NCI-H526 treated with DMSO at 0.1 percent for 48 hours (cell line): ENCODE measurements around the gene EZH2.

Source experiments
- DNase-seq: peaks from one replicate; lab custom pipeline; 2025; lab: John Stamatoyannopoulos, UW

EZH2 gene

DNA sequence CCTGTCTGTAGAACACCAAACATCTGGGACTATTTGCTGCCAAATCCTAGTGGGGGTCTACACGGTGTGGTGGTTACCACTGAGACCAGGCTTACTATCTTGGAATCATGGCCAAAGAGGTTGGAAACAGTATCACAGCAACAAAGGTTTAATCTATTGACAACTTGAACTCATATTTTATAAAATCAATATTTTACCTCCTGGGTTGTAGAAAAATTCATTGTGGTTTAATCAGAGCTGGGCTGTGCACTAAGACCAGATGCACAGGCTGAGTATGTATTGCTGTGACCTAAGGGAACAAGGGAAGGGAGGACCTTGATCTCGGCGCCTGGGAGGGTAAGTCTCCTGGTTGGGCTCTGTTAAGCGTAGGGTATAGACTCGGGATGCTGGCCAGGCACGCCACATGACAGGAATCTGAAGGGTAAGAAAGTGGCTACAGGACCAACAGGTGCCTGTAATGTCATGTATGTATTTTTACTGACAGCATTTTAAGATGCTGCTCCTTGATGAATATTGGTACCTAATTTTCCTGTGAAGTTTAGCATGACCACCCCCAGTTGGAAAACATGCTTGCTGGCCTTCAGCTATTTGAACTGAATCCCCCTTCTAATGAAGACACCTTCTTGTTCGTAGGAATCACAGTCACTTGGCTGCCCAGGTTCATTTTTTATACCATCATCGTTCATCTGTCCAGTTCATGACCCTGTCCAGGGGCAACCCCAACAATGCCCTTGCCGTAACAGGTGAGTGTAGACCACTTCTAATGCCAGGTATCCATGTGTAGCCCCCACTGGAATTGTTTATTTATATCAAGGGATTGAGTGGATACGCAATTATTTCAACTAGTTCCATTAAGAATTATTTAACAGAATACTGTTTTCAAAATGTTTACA, 79.5 kb downstream of the EZH2 start:
- DNase-seq = no peak

DNA sequence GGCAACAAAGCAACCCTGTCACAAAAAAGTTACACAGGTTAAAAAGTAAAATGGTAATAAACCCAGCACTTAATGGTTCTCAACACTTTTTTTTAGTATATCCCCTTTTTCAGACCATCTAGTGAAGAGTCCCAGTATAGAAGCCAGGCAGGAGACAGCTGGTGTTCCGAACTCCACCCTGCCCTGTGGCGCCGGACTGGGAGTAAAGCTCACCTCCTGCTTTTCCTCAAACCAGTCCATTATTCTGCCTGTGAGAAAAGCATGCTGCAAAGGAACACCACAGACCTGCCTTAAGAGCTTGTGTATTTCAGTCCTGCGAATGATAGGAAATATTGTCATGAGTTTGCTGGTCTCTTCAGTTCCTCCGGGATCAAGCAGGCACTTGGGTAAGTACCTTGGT, 81.0 kb downstream of the EZH2 start:
- no peak for DNase-seq

DNA sequence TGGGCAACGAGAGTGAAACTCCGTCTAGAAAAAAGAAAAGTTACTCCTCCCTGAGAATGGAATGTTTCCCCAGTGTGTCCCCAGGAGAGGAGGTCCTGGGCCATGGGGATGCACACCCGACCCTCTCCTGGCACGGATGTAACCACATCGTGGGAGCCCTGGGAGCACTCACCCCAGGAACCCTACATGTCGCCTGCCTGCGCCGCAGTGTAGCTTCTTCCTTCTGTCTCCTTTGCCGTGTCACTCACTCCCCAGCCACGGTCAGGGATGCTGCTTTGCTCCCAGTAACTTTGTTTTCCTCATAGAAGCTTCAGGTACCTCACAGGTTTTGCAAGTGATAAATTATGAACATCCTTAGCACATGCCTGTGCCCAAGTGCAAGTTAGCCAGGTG, 82.0 kb downstream of the EZH2 start:
- DNase-seq = no peak

DNA sequence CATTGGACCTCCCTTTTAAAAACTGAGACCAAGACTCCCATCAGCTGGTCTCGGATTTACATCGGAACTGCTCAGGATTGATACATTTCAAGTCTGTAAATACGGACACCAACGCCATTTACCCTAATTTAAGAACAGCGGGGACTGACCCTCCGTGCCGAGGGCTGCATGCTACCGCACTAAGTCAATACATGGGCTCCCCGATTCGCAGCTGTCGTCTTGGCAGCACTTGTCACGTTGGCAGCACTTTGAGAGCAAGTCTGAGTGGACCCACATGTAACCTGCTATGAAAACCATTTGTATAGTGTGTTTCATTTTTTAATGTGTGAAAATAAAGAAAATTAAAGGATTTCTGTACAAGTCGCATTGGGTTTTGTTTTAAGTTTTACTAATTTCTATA, 83.4 kb downstream of the EZH2 start:
- no peak for DNase-seq

DNA sequence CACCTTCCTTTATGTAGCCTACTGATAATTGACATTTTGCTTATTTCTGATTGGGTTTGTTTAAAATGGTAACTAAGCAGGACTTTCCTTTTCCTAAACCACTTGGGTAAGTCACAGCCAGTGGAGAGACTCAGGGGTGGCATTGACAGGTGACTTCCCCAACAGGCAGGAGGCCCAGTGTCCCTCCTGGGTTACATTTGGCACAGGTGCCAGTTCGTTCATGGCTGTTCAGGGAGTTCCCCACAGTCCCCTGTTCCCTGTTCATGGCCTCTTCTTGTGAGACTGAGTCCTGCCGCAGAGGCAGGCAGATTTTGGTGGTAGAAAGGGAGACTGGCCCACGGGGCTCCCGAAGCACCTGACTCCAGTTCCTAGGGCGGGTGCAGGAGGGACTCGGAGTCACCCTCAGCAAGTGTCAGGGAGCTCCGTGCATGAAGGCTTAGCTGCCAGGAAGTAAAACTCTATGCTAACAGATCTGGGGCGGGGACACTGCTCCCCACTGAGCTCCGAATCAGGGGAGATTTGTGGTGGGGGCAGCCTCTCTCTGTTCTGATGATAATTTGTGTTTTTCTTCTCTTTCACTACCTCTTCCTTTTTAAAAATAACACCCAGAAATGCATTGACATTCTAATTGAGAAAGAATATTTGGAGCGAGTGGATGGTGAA, 84.1 kb downstream of the EZH2 start:
- no peak for DNase-seq

DNA sequence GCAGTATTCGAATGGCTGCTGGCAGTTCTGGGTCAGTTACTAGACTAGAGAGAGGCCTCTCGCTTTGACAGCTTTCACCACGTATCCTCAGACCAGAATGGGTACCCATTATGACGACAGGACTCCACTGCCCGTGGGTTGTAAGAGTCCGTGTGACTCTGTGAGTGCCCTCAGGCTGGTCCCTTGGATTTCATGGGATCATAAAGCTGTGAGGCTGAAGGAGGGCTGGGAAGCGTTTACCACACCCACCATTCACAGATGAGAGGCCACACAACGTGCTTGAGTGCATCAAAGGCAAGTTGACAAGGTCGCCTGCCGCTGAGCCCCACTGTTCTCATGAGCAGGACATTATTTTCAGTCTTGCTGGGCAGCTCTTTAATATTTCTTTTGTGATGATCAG, 87.2 kb downstream of the EZH2 start:
- no peak for DNase-seq

DNA sequence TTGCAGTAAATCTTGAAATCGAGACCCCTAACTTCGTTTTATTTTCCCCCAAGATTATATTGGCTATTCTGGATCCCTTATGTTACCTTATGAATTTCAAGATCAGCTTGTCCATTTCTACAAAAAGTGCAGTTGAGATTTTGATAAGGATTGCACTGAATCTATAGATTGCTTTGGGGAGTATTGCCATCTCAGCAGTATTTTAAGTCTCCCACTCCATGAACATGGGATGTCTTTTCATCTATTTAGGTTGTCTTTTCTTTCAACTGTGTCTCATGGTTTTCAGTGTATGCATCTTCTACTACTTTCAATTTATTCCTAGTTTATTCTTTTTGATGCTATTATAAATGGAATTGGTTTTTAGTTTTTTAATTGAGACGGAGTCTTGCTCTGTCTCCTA, 89.6 kb downstream of the EZH2 start:
- no peak for DNase-seq

DNA sequence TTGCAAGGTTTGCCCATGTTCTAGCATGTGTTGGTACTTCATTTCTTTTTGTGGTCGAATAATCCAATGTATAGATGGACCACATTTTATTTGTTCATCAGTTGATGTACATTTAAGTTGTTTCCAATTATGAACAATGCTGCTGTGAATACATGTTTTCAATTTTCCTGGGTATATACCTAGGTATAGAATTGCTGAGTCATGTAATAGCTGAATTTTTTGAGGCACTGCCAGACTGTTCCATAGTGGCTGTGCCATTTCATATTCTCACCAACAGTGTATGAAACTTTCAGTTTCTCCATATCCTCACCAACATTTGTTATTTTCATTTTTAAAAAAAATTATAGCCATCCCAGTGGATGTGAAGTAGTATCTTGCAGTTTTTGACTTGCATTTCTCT, 90.5 kb downstream of the EZH2 start:
- no peak for DNase-seq

DNA sequence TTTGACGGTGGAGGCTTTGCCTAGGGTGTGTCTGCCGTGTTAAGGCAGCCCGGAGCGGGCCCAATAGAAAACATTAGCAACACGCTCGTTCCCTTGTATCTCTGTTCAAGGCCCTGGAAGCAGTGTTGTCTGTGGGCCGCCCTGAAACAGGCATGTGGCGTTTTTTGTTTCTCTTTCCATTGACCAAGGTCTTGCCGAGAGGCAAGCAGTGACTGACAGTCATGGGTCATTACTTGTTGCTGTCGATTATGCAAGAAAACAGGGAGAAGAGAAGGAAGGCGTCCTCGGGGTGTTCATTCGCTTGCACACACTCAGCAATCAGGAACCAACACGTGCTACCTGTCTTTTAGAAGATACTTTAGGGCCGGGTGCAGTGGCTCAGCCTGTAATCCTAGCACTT, 92.5 kb downstream of the EZH2 start:
- no peak for DNase-seq

DNA sequence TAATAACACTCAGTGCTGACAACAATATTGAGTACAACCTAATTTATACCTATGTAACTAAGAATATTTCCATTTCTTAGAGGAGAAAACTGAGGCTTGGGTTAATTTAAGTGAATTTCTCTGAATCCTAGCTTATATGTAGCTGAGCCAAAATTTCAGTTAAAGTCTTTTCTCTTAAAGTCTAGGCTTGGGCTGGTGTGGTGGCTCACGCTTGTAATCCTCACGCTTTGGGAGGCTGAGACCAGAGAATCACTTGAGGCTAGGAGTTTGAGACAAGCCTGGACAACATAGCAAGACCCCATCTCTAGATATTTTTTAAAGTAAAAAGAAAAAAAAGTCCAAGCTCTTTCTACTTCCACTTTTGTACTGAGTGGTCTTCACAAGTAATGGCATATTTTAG, 93.2 kb downstream of the EZH2 start:
- no peak for DNase-seq

DNA sequence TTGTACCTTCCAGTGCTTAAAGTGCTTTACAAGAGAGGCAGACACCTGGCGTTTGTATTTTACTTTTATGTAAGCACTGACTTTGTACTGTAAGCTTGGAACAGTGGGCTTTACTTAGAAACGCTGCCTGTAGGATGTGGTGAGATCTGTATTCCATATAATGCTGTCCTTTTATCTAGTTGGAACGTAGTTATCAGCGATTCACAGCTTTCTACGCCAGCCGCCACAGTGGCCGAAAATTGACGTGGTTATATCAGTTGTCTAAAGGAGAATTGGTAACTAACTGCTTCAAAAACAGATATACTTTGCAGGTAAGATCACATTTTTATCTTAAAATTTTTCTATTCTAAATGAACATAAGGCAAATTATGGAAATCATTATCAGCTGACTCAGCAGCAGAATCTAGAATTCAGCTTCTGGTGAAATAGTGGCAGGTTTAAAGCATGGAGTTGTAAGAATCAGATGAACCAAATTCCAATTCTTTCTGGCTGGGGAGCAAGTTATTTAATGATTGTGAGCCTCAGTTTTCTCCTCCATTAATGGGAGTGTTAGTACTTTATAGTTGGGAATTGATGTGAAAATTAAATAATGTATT, 93.9 kb downstream of the EZH2 start:
- DNase-seq = no peak

DNA sequence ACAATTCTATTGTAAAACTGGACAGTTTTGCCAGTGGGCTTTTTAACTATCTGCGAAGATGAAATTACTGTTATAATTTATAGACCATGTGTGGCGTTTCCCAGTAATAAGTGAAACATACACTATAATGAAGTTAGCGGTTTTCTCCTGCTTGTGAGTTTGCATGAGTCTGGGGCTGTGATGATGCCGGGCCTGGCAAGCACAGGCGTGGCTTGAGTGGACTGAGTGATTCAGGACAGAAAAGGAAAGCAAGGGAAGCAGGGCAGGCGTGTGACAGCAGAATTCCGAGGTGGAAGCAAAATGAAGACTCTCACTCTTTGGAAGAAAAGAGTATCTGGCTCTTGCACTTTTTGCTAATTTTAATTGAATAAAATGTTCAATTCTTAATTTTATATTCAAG, 94.9 kb downstream of the EZH2 start:
- no peak for DNase-seq

DNA sequence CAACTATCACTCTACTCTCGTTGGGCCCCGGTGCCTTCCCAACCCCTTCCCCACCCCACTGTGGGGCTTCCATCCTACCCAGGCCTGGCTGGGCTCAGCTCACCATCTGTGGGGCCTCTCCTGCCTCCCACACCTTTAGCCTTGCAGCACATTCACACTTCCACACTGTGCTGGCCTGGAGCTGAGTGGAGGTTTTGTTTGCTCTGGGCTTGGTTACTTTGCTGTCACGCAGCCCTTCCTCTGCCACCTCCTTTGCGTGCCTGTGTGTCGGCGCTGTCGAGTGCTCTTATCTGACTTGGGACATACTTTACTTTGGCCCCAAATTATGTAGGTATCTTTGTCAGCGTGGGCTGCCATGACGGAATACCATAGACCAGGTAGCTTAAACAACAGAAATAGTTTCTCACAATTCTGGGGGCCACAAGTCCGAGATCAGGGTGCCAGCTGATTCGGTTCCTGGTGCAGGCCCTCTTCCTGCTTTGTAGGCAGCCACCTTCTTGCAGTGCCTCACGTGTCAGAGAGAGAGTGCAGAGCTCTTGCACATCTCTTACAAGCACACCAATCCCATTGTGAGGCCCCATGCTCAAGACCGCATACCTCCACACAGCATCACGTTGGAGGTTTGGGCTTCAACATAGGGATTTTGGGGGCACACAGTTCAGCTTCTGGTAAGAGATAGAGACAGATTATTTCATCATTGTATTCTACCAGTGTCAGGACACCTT, 96.4 kb downstream of the EZH2 start:
- DNase-seq = no peak

DNA sequence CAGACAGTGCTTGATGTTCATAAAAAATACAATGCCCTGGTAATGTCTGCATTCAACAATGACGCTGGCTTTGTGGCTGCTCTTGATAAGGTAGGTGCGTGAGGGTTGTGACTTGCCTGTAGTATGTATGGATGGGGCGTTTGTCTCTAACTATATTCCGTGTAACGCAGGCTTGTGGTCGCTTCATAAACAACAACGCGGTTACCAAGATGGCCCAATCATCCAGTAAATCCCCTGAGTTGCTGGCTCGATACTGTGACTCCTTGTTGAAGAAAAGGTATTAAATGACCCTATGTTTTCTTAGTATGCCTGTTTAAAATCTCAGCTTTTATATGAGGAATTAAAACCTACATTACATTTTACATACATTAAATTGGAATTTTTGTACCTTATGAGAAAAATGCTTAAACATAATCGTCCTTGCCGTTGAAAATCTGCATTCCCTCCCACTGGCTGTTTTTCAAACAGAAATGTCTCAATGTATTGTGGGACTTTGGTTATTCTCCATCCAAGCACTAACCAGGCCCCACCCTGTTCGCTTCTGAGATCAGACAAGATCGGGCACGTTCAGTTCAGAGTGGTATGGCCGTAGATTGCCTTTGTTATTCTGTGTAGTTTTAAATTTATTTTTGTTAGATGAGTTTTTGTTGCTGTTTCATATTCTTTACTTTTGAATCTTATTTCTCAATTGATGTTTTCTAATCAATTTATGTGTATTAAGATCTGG, 100.1 kb downstream of the EZH2 start:
- no peak for DNase-seq

DNA sequence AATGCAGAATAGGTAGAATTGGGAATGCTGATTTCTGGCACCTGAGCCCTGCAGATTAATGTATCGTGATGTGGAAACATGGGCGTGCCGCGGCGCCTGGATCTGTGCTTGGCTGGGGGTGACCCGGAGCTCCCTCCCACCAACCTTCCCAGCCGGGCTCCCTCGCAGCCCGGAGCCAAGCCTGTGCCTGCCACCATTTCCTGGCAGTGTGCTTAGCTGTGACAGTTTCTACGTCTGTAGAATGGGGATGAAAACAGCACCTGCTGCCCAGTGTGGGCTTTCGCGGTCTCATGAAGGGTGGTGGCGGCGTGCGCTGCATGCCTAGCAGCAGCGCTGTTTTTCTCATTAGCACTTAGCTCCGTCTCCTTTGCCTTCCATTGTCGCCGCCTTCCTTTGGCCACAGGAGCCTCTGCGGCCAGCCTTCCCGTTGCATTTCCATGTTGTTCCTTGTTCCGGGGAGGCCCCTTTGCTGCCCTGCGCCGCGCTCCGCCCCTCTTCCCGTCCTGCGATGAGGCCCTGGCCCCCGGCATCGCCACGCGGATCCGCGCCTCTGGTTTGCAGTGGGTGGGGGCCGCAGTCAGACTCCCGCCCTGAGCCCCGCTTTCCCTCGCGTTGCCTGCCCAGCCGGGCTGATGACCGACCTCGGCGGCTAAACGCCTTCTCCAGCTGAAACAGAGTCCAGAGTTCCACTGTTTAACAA, 101.2 kb downstream of the EZH2 start:
- no peak for DNase-seq

DNA sequence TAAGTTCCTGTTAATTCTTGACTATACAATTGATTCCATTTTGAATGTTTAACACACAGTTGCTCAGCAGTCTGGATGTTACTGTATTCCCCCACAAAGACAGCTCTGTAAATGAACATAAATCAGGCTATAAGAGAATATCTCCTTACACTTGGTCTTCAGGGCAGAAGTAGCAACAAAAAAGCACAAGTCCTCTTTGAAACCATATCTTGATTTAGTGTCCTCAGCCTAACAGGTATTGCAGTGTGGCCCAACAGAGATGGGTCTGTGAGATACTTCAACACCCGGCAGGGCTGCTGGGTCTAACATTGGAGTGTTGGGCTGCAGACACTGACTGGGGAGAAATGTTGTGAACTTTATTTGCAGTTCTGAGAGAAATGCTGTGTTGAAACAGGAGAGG, 109.6 kb downstream of the EZH2 start:
- no peak for DNase-seq

DNA sequence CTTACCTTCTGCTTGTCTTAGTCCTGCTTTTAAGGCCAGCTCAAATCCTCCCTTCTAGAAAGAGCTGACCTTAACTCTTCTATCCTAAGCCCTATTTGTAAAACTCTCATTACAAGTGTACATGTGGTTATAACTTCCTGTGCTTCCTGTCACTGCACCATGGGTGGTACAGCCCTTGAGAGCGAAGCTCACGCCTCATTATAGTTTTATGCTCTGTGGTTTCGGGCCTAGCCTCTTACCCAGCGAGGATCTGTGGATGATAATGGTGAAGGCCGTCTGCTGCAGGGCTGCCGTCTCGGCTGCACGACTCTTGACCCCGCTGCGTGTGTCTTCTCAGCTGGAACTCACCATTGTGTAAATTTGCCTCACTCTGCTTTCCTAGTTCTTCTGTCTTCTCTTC, 110.8 kb downstream of the EZH2 start:
- no peak for DNase-seq

DNA sequence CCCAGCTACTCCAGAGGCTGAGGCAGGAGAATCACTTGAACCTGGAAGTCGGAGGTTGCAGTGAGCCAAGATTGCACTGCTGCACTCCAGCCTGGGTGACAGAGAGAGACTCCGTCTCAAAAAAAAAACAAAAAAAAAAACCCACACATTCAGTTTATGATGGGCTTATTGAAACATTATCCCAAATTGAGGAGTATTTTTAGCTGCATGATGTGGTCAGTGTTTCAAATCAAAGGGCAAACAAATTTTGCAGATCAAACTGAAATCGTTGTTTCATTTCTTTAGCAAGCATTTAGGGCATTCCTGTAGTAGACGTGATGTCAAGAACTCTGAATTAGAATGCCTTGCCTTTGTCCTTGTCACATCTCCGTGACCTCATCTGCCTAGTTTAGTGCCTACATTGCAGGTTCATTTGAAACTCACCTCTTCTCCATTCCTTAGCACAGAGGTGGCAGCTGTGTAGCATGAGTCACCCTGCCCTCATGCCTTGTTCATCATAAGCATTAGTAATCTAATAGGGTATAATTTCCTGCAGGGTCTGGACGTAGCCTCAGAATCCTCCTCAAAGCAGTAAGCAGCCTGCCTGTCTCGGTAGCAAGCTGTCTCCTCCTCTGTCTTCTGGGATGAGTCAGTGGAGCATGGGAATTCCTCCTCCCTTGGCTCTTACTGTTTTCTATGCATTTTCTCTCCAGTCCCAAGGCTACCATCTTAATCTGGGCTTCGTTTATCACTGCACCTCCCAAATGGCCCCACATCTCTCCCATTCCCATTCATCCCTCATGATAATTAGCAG, 111.6 kb downstream of the EZH2 start:
- DNase-seq = no peak

DNA sequence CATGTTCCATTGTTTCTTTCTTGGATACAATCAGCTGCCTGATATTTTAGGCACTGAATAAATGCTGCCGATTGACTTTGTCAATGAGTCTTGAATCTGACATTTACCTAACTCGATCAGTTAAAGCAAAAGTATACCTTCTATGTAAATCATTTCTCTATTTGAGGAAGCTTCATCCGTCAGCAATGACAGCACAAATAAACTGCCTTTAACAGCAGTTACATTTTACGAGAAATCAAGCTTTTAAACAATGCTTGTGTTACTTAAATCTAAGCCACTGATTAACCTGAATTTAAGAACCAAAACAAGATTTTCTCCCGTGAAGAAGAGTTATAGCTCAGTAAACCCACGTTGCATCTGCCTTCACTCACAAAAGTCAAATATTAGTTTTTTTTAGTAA, 114.1 kb downstream of the EZH2 start:
- DNase-seq = no peak

DNA sequence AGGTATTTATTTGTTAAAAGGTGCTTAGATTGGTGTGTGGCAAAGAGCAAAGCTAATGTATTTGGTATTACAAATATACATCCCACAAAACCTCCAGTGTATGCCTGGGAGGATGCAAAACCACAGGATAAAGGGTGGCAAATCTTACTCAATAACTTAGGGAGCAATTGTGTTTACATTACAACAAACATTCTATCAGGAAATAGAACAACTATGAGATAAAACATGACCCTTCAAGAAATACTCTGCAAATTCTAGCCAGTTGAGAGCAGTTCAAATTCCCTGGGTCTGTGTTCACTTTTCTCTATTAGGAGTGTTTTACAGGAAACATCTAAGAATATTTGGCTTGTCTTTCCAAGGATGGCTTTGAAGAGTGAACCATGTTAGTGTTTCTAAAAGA, 120.5 kb downstream of the EZH2 start:
- DNase-seq = no peak
